ENCODE measurements around the gene SNX32. TPM values are rescaled to one million over a fixed set of nuclear protein-coding genes. Genes with fewer than 3 reads are reported as not detected.
"Not testable (repeated sequence)": the region's sequence is repeated elsewhere in the genome, so short reads cannot be mapped to it uniquely, and the experiment has no call there.

The SNX32 gene
- polyA plus RNA-seq, 3 donors from 2014 or later, result 0.30 to 1.7 (median 1.6) TPM

- Mint-ChIP-seq H3K27me3 (ENCODE audit: low read depth in 3 of 3) (peaks cover 7 to 17% (median 15%) of the 10 kb centered on the region in 3 donors), H3K4me1 (peaks cover 74 to 81% of the 10 kb centered on the region in 2 donors)
- peak; percentile 92 to 93 (median 92) for DNase-seq
Observed at GRCh38 chr11:65888163-65888814, 54.5 kb downstream of the SNX32 start, which contains the start of gene FIBP. Gene FIBP, minus strand, starts transcription at chr11:65888471. Its CDS starts 53 bp downstream, at chr11:65888418.

GRCh38 chr11:65890324-65891218 lies 56.8 kb downstream of the SNX32 start, which contains the start of gene CCDC85B:
Gene CCDC85B, plus strand, starts transcription at chr11:65890673. Its CDS starts 111 bp downstream, at chr11:65890784.
- H3K36me3 Mint-ChIP-seq, result peaks cover 0 to 4% (median 0%) of the 10 kb centered on the region in 3 donors
- peak within 1 kb of the TSS; percentile 94 to 99 (median 98) for H3K27ac Mint-ChIP-seq
- peaks cover 7 to 19% (median 10%) of the 10 kb centered on the region in 3 donors for H3K27me3 Mint-ChIP-seq (ENCODE audit: low read depth in 3 of 3)
- peak; percentile 98 to 99 (median 98) for DNase-seq
- peaks cover 74 to 80% of the 10 kb centered on the region in 2 donors for H3K4me1 Mint-ChIP-seq
- H3K4me3 Mint-ChIP-seq, result peak within 1 kb of the TSS; percentile 84 to 94 (median 92)
- no peaks in the 10 kb centered on the region for H3K9me3 Mint-ChIP-seq

More at GRCh38 chr11:65888163-65888814, 54.5 kb downstream of the SNX32 start, which contains the start of gene FIBP:
- H3K27ac Mint-ChIP-seq, result peak within 1 kb of the TSS; percentile 94 to 99 (median 98)
- H3K4me3 Mint-ChIP-seq, result peak within 1 kb of the TSS; percentile 84 to 94 (median 92)
- H3K9me3 Mint-ChIP-seq, result no peaks in the 10 kb centered on the region
- H3K36me3 Mint-ChIP-seq, result peaks cover 0 to 13% (median 0%) of the 10 kb centered on the region in 3 donors

GRCh38 chr11:65891219-65892136 lies 57.7 kb downstream of the SNX32 start:
- Mint-ChIP-seq H3K27ac (peak overlapping the region; percentile 62 to 95 (median 93)), H3K4me3 (peak overlapping the region; percentile 83 to 87 (median 84)), H3K27me3 (ENCODE audit: low read depth in 3 of 3) (peaks cover 7 to 21% (median 10%) of the 10 kb centered on the region in 3 donors), H3K9me3 (no peaks in the 10 kb centered on the region), H3K36me3 (peaks cover 0 to 2% (median 0%) of the 10 kb centered on the region in 3 donors), H3K4me1 (peaks cover 75 to 83% of the 10 kb centered on the region in 2 donors)
- DNase-seq, result peak in 2 of 3 donors; percentile 23 to 32

- DNase-seq, H3K36me3 Mint-ChIP-seq, H3K9me3 Mint-ChIP-seq: not testable (repeated sequence)
- Mint-ChIP-seq H3K27ac (peak overlapping the region; percentile 62 to 95 (median 93)), H3K4me3 (peak overlapping the region; percentile 82 to 87 (median 84)), H3K27me3 (ENCODE audit: low read depth in 3 of 3) (peaks cover 7 to 21% (median 10%) of the 10 kb centered on the region in 3 donors), H3K4me1 (peaks cover 70 to 76% of the 10 kb centered on the region in 2 donors)
Observed at GRCh38 chr11:65892137-65892540, 58.4 kb downstream of the SNX32 start.

GRCh38 chr11:65892661-65893317 lies 59.0 kb downstream of the SNX32 start:
- H3K27me3 Mint-ChIP-seq (ENCODE audit: low read depth in 3 of 3), result peaks cover 10 to 25% (median 13%) of the 10 kb centered on the region in 3 donors
- H3K27ac Mint-ChIP-seq, result peak overlapping the region; percentile 88 to 95 (median 93)
- H3K9me3 Mint-ChIP-seq, result no peaks in the 10 kb centered on the region
- no peak for DNase-seq
- H3K4me3 Mint-ChIP-seq, result peak overlapping the region; percentile 82 to 87 (median 84)
- H3K4me1 Mint-ChIP-seq, result peaks cover 66 to 70% of the 10 kb centered on the region in 2 donors
- H3K36me3 Mint-ChIP-seq, result no peaks in the 10 kb centered on the region

GRCh38 chr11:65894034-65894591 lies 60.4 kb downstream of the SNX32 start:
- Mint-ChIP-seq H3K4me1 (peaks cover 57 to 64% of the 10 kb centered on the region in 2 donors), H3K27ac (peak overlapping the region; percentile 88 to 95 (median 93)), H3K27me3 (ENCODE audit: low read depth in 3 of 3) (peaks cover 2 to 16% (median 7%) of the 10 kb centered on the region in 3 donors), H3K4me3 (peak overlapping the region; percentile 82 to 87 (median 84)), H3K9me3 (no peaks in the 10 kb centered on the region), H3K36me3 (no peaks in the 10 kb centered on the region)
- peak; percentile 54 to 55 (median 55) for DNase-seq

- DNase-seq, result no peak
- peak overlapping the region; percentile 17 to 50 (median 30) for H3K4me3 Mint-ChIP-seq
- peaks cover 45 to 51% of the 10 kb centered on the region in 2 donors for H3K4me1 Mint-ChIP-seq
- peaks cover 2 to 9% (median 3%) of the 10 kb centered on the region in 3 donors for H3K27me3 Mint-ChIP-seq (ENCODE audit: low read depth in 3 of 3)
- no peaks in the 10 kb centered on the region for H3K36me3 Mint-ChIP-seq
- no peaks in the 10 kb centered on the region for H3K9me3 Mint-ChIP-seq
- peak overlapping the region; percentile 46 to 70 (median 63) for H3K27ac Mint-ChIP-seq
Observed at GRCh38 chr11:65895482-65895981, 61.8 kb downstream of the SNX32 start.

GRCh38 chr11:65896034-65896999 lies 62.6 kb downstream of the SNX32 start:
- Mint-ChIP-seq H3K27me3 (ENCODE audit: low read depth in 3 of 3) (peaks cover 2 to 14% (median 3%) of the 10 kb centered on the region in 3 donors), H3K4me1 (peaks cover 53 to 59% of the 10 kb centered on the region in 2 donors), H3K36me3 (no peaks in the 10 kb centered on the region), H3K9me3 (no peaks in the 10 kb centered on the region), H3K4me3 (peak overlapping the region in 2 of 5 donors; percentile 9 to 18), H3K27ac (peak overlapping the region in 5 of 6 donors; percentile 34 to 80 (median 65))
- no peak for DNase-seq

- no peak for DNase-seq
- peaks cover 3 to 17% (median 3%) of the 10 kb centered on the region in 3 donors for H3K27me3 Mint-ChIP-seq (ENCODE audit: low read depth in 3 of 3)
- peaks cover 54 to 60% of the 10 kb centered on the region in 2 donors for H3K4me1 Mint-ChIP-seq
- H3K27ac Mint-ChIP-seq, result no peak overlapping the region
- H3K4me3 Mint-ChIP-seq, result peak overlapping the region in 1 of 5 donors; percentile 15
- no peaks in the 10 kb centered on the region for H3K36me3 Mint-ChIP-seq
- no peaks in the 10 kb centered on the region for H3K9me3 Mint-ChIP-seq
Observed at GRCh38 chr11:65897020-65897471, 63.3 kb downstream of the SNX32 start.

- no peaks in the 10 kb centered on the region for H3K36me3 Mint-ChIP-seq
- H3K27me3 Mint-ChIP-seq (ENCODE audit: low read depth in 3 of 3), result peaks cover 7 to 29% (median 7%) of the 10 kb centered on the region in 3 donors
- DNase-seq, result no peak
- H3K4me1 Mint-ChIP-seq, result peaks cover 41 to 47% of the 10 kb centered on the region in 2 donors
- H3K9me3 Mint-ChIP-seq, result no peaks in the 10 kb centered on the region
- H3K4me3 Mint-ChIP-seq, result peak overlapping the region; percentile 56 to 80 (median 75)
- H3K27ac Mint-ChIP-seq, result peak overlapping the region in 4 of 6 donors; percentile 30 to 87 (median 81)
Observed at GRCh38 chr11:65898656-65899355, 65.0 kb downstream of the SNX32 start.
